Measurements from ENCODE around the gene CFDP1. TPM values are rescaled to one million over a fixed set of nuclear protein-coding genes. Genes with fewer than 3 reads are reported as not detected.

Gene CFDP1
- total RNA-seq (78.1 and 103 TPM in 2 replicates), polyA plus RNA-seq (114 and 116 TPM in 2 replicates)

DNA sequence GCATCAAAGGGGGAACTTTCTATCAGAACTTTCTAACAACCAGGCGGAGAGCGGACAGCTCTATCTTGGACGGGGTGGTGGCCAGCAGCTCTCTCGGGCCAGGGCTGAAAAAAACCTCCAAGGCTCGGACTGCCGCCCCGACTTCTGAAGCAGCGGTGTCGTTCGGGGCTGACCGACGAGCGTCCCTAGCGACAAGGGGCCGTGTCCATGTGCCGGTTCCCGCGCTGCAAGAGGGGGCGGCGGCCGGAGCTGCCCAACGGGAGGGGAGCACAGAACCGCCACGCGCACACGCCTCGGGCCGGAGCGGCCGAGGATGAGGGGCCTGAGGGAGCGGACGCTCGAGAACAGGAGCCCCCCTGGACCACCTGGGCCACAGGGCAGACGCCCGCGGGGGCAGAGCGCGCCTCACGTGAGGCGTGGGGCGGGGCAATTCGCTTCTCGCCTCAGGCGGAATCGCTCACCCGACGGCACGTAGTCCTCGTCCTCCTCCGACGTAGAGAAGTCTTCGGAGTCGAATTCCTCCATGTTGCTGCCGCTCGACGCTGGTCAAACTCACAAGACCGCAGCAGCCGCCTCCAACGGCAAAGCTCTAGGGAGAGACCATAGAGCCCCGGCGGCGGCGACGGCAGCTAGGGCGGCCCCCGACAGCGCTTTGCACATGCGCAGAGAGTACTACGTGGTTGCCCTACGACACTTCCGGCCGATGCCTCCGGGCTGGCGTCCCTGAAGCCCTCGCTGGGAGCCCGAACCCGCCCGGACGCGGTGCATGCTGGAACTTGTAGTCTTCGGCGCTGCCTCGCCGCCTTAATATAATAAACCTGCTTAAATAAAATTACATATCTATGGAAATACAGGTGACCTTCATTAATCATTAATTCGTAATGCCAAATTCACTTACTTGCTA is at the start of gene CFDP1:
Gene CFDP1, minus strand, starts transcription at position 676 of the 904 bp plus-strand sequence. Its CDS starts 151 bp downstream, at position 525.
- Histone ChIP-seq H3K27ac (peak within 1 kb of the TSS; percentile 86), H3K4me1 (ENCODE audit: low read depth) (no peaks in the 10 kb centered on the region), H3K27me3 (no peaks in the 10 kb centered on the region), H3K36me3 (no peaks in the 10 kb centered on the region), H3K4me3 (peak within 1 kb of the TSS; percentile 51), H3K9me3 (ENCODE audit: low read depth) (no peaks in the 10 kb centered on the region)
- TF ChIP-seq, protein P1, sequence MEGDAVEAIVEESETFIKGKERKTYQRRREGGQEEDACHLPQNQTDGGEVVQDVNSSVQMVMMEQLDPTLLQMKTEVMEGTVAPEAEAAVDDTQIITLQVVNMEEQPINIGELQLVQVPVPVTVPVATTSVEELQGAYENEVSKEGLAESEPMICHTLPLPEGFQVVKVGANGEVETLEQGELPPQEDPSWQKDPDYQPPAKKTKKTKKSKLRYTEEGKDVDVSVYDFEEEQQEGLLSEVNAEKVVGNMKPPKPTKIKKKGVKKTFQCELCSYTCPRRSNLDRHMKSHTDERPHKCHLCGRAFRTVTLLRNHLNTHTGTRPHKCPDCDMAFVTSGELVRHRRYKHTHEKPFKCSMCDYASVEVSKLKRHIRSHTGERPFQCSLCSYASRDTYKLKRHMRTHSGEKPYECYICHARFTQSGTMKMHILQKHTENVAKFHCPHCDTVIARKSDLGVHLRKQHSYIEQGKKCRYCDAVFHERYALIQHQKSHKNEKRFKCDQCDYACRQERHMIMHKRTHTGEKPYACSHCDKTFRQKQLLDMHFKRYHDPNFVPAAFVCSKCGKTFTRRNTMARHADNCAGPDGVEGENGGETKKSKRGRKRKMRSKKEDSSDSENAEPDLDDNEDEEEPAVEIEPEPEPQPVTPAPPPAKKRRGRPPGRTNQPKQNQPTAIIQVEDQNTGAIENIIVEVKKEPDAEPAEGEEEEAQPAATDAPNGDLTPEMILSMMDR (IDR thresholded peaks at IDR 0.05; ENCODE audit: low read depth, low read length) = no peak
- DNase-seq (ENCODE audit: low read depth in 1 of 2, low spot score in 1 of 2) = peak; percentile 96 to 98

DNA sequence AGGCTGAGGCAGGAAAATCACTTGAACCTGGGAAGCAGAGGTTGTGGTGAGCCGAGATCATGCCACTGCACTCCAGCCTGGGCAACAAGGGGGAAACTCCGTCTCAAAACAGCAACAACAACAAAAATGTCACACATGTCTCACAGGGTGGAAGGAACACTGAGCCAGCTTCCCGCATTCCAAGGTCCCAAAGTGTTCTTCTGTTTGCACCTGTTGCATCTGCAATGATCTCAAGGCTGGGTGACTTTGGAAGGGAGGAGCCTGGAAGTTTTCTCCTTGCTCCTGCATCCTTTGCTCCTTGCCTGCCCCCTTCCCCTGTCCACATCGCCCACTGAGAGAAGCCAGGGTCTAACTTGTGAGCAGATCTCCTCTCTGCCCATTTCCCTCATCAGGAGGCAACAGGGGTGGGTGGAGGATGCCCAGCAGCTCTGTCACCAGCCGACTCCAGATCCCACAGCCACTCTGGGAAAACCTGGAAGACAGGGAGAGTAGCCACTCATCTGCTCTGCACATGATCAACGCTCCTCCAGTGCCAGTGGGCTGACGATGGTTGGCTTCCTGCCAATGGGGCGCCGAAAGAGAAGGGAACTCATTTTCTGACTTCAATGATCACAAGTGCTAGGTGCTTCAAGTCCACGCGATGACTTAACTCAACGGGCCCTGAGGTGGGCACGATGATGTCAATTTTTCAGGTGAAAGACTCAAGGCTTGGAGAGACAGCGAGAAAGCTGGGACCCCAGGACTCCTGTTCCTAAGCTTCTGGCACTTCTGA is 49.3 kb upstream of the CFDP1 start:
- TF ChIP-seq, protein P1 (IDR thresholded peaks at IDR 0.05; ENCODE audit: low read depth, low read length) = no peak
- H3K27ac ChIP-seq = no peak overlapping the region
- DNase-seq (ENCODE audit: low read depth in 1 of 2, low spot score in 1 of 2) = no peak
- no peaks in the 10 kb centered on the region for H3K27me3 ChIP-seq
- no peaks in the 10 kb centered on the region for H3K36me3 ChIP-seq
- no peak overlapping the region for H3K4me3 ChIP-seq
- H3K4me1 ChIP-seq (ENCODE audit: low read depth) = no peaks in the 10 kb centered on the region
- H3K9me3 ChIP-seq (ENCODE audit: low read depth) = no peaks in the 10 kb centered on the region

DNA sequence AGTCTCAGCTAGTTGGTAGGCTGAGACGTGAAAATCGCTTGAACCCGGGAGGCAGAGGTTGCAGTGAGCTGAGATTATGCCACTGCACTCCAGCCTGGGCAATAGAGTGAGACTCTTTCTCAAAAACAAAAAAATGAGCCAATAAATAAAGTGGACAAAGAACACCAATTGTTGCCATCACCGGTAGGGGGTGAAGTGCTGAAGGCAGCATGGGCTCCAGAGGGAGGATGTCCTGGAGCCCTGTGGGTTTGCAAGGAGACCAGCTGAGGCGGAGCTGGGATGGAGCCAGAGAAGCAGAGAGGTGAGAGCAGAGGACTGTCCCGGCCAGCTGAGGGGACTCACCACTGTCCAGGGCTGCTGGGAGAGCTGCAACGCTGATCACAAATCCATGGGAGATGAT is 48.2 kb upstream of the CFDP1 start:
- no peak overlapping the region for H3K27ac ChIP-seq
- no peaks in the 10 kb centered on the region for H3K36me3 ChIP-seq
- H3K9me3 ChIP-seq (ENCODE audit: low read depth) = no peaks in the 10 kb centered on the region
- no peak overlapping the region for H3K4me3 ChIP-seq
- DNase-seq (ENCODE audit: low read depth in 1 of 2, low spot score in 1 of 2) = no peak
- H3K27me3 ChIP-seq = no peaks in the 10 kb centered on the region
- TF ChIP-seq, protein P1 (IDR thresholded peaks at IDR 0.05; ENCODE audit: low read depth, low read length) = no peak
- H3K4me1 ChIP-seq (ENCODE audit: low read depth) = no peaks in the 10 kb centered on the region

DNA sequence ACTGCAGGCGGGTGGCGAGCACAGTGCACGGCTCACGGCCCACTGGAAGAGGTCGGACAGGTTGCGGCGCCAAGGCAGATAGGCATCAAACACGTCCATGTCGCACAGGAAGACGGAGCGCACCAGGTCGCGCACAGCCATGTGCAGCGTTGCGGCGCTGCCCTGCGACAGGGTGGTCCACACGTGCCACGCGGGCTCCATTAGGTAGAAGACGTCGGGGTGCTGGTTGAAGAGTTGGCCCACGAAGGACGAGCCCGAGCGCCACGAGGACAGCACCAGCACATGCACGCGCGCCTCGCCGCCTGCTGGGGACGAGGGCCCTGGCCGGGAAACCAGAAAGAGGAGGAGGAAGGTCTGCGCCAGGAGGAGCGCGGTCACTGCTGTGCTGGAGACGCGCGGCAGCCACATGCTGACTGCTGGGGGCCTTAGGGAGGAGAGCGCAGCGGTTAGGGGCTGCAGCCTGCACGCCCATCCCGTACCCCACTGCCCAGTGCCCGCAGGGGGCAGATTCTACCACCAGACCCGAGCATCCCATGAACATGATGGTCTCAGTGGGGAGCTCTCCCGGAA is 46.2 kb upstream of the CFDP1 start:
- TF ChIP-seq, protein P1 (IDR thresholded peaks at IDR 0.05; ENCODE audit: low read depth, low read length) = no peak
- no peak overlapping the region for H3K4me3 ChIP-seq
- no peaks in the 10 kb centered on the region for H3K9me3 ChIP-seq (ENCODE audit: low read depth)
- H3K27me3 ChIP-seq = no peaks in the 10 kb centered on the region
- no peaks in the 10 kb centered on the region for H3K4me1 ChIP-seq (ENCODE audit: low read depth)
- H3K27ac ChIP-seq = no peak overlapping the region
- no peaks in the 10 kb centered on the region for H3K36me3 ChIP-seq
- no peak for DNase-seq (ENCODE audit: low read depth in 1 of 2, low spot score in 1 of 2)

DNA sequence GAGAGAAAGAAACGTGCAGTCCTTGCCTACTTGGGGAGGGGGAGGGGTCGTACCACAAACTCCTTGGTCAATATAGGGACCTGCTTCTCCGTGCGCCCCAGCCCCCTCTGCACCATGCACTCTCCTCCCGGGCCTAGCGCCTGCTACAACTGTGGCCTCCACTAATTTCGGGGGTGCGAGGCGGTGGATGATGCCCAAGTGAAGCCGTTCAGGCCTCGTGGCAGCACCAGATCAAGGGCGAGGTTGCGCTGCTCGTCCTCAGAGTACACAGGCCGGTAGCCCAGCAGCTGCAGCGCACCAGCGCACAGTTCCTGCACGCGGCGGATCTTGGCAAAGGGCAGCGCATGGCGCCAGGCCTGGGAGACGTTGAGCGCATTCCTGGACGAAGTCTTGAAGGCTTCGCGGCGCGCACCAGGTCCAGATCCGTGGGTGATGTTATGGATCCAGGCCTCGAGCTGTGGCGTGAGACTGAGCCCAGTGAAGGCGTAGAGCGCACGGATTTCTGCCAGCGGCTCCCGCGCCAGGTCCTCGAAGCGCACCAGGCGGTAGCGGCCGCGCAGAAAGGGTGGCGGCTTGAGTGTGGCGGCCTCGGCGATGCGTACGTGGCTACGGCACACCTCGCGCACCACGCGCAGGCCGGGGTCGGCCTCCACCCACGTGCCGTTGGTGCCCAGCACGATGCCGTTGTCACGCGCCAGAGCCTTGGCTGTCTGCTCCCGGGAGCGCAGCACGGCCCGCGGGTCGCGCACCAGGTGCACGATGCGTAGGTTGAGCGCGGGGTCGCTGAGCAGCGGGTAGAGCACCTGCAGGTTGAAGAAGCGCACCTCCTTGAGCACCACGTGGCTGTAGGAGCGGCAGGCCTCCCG is 45.4 kb upstream of the CFDP1 start:
- H3K4me3 ChIP-seq = no peak overlapping the region
- H3K36me3 ChIP-seq = no peaks in the 10 kb centered on the region
- no peaks in the 10 kb centered on the region for H3K27me3 ChIP-seq
- H3K27ac ChIP-seq = no peak overlapping the region
- DNase-seq (ENCODE audit: low read depth in 1 of 2, low spot score in 1 of 2) = no peak
- TF ChIP-seq, protein P1 (IDR thresholded peaks at IDR 0.05; ENCODE audit: low read depth, low read length) = no peak
- H3K4me1 ChIP-seq (ENCODE audit: low read depth) = no peaks in the 10 kb centered on the region
- no peaks in the 10 kb centered on the region for H3K9me3 ChIP-seq (ENCODE audit: low read depth)

Data from cardiac muscle cell (in vitro differentiated cells and primary cell).